ENCODE results near the gene IL12RB2. TPM values are rescaled to one million over a fixed set of nuclear protein-coding genes. Genes with fewer than 3 reads are reported as not detected.
"Not testable (repeated sequence)": the region's sequence is repeated elsewhere in the genome, so short reads cannot be mapped to it uniquely, and the experiment has no call there.

Gene IL12RB2
- total RNA-seq, 2 donors from 2014 or later, result 2.1 to 3.4 TPM

DNA sequence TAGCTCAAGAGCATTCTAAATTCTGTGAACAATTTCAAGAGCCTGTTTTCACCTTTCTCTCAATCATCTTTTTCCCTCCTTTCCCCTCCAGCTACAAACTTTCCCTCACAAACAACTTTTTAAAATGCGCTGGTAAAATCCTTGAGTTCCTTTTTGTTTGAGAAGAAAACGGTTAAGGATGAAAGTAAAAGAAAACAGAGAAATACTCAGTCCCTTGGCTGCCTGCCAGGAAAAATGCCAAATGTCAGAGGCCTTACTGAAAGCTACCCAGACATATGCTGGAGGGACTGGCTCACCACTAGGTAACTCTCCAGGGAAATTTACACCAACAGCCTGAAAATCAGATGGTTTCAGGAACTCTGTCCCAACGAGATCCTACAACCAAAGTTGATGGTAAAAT, 133.5 kb downstream of the IL12RB2 start:
- DNase-seq (no peak), ATAC-seq (no peak)
- Mint-ChIP-seq H3K36me3 (ENCODE audit: low read depth) (no peaks in the 10 kb centered on the region), H3K27ac (no peak overlapping the region), H3K4me1 (peaks cover 2% of the 10 kb centered on the region), H3K27me3 (peaks cover 4% of the 10 kb centered on the region), H3K4me3 (no peak overlapping the region)
- no peaks in the 10 kb centered on the region for H3K9me3 ChIP-seq (ENCODE audit: control insufficient read depth, low read length, poor library complexity, severe bottlenecking)

DNA sequence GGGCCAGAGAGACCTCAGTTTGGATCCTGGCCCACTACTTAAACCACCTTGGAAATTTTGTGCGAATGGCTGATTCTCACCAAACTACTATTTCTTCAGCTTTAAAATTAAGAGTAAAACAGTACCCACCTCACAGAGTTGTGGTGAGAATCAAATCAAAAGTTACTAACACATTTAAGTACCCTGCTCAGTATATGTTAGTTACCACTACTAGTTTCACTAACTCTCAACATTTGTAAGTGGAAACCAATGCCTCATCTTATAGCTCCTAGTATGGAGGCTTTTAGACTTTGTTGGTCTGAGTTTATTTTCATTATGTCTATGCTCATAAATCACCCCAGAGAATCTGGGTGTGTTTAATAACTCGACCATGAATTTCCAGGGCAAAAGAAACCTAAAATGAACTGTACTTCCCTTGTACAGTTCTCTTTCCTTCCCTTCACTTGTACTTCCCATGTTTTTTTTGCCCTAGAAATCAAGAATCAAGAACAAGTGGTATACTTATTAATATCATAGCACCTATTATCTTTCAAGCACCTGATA, 134.1 kb downstream of the IL12RB2 start:
- no peak for DNase-seq
- Mint-ChIP-seq H3K4me1 (peaks cover 3% of the 10 kb centered on the region), H3K27me3 (peaks cover 10% of the 10 kb centered on the region), H3K27ac (no peak overlapping the region), H3K36me3 (ENCODE audit: low read depth) (no peaks in the 10 kb centered on the region), H3K4me3 (no peak overlapping the region)
- H3K9me3 ChIP-seq (ENCODE audit: control insufficient read depth, low read length, poor library complexity, severe bottlenecking), result no peaks in the 10 kb centered on the region
- ATAC-seq, result no peak

DNA sequence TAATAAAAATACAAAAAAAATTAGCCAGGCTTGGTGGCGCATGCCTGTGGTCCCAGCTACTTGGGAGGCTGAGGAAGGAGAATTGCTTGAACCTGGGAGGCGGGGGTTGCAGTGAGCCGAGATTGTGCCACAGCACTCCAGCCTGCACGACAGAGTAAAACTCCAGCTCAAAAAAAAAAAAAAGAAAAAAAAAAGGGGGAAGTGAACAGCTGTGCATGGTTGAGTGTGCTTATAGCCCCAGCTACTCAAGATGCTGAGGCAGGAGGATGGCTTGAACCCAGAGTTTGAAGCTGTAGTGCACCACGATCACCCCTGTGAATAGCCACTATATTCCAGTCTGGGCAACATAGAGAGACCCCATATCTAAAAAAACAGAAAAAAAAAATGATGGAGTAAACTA, 138.3 kb downstream of the IL12RB2 start:
- peaks cover 24% of the 10 kb centered on the region for H3K27me3 Mint-ChIP-seq
- H3K9me3 ChIP-seq (ENCODE audit: control insufficient read depth, low read length, poor library complexity, severe bottlenecking); DNase-seq; H3K27ac Mint-ChIP-seq; H3K4me1 Mint-ChIP-seq; ATAC-seq; H3K4me3 Mint-ChIP-seq; H3K36me3 Mint-ChIP-seq (ENCODE audit: low read depth): not testable (repeated sequence)

Other genes starting within 250 kb of the IL12RB2 start
- not detected for gene C1orf141, start 172.9 kb upstream of the IL12RB2 start, total RNA-seq
- 1 to 10 TPM; 2.4 to 2.8 TPM for gene IL23R, start 141.4 kb upstream of the IL12RB2 start, total RNA-seq
- 100 to 1,000 TPM; 129 to 131 TPM for gene SERBP1, start 122.5 kb downstream of the IL12RB2 start, total RNA-seq